AG04450 (cell line): ENCODE results near the gene NRG3. TPM values are rescaled to one million over a fixed set of nuclear protein-coding genes. Genes with fewer than 3 reads are reported as not detected.

Experiments used
- CTCF ChIA-PET: fragments of 300-600, 350-600 bp; formaldehyde crosslinking; extraction: SDS; loops from one replicate; lab custom pipeline; 2022; ENCODE audit warnings: antibody characterized with exemption, inconsistent platforms; lab: Charles Lee
- POLR2A ChIA-PET: fragments of 350-600 bp; formaldehyde crosslinking; extraction: SDS; loops from one replicate; lab custom pipeline; 2021; ENCODE audit warnings: antibody characterized with exemption, inconsistent platforms; lab: Yijun Ruan, JAX
- DNase-seq: peaks from one replicate; pipeline ENCODE4 v3.0.0-alpha.2; 2011; ENCODE audit warnings: low read depth, low spot score
- H3K27ac ChIP-seq: one replicate; pipeline ENCODE4 v1.5.1; 2012; ENCODE audit warnings: low read depth, low read length, control low read depth
- H3K27me3 ChIP-seq: one replicate; pipeline ENCODE4 v1.6.0; 2012; ENCODE audit warnings: low read length; ENCODE audit not compliant: control insufficient read depth, insufficient read depth
- H3K4me3 ChIP-seq: 2 replicates; pipeline ENCODE4 v1.5.1; 2011; ENCODE audit warnings: mild to moderate bottlenecking, low read depth, low read length, control low read depth
- H3K9me3 ChIP-seq: 2 replicates; pipeline ENCODE4 v1.5.1; 2012; ENCODE audit warnings: low read length; ENCODE audit not compliant: control insufficient read depth, insufficient read depth
- CTCF ChIP-seq: IDR thresholded peaks from 2 replicates; pipeline ENCODE4 v1.5.1; 2011; ENCODE audit warnings: low read depth, low read length, control low read depth, inconsistent platforms
- polyA plus RNA-seq: library from polyadenylated mRNA; depleted of rRNA; stranded (reverse); fragments of >200 nt; gene quantifications from 2 replicates; pipeline ENCODE4 v1.2.3, GENCODE V29; 2011

The NRG3 gene
- polyA plus RNA-seq, 1 experiment = not detected

DNA sequence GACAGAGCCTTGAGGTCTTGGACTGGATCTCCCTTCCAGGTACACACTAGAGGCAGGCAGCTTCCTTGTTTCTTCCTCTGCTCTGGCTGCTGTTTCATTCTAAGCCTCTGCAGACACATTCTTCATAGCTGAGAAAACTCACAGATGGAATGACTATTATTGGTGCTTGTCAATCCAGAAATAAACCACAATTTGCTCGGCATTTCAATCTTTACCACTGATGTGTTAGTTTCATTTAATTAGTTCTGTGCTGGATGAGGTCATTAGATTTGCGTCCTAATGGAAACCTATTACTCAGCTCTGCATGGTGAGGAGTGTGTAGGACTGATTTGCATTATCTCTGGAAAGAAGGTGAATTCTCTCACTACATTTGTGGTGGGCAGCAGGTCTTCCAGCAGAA, 392.5 kb downstream of the NRG3 start:
- no peak overlapping the region for H3K4me3 ChIP-seq
- H3K9me3 ChIP-seq = peaks cover 3% of the 10 kb centered on the region; the same call in 1 of the 2 replicates
- ChIA-PET CTCF (no interaction called here), POLR2A (no interaction called here)
- no peaks in the 10 kb centered on the region for H3K27me3 ChIP-seq
- DNase-seq = no peak
- no peak overlapping the region for H3K27ac ChIP-seq
- no peak for TF ChIP-seq CTCF

GRCh38 chr10:82267960-82268359, 393.0 kb downstream of the NRG3 start:
- Histone ChIP-seq H3K27ac (no peak overlapping the region), H3K27me3 (no peaks in the 10 kb centered on the region), H3K9me3 (peaks cover 3% of the 10 kb centered on the region; the same call in 1 of the 2 replicates), H3K4me3 (no peak overlapping the region)
- ChIA-PET POLR2A (no interaction called here), CTCF (no interaction called here)
- DNase-seq = no peak
- no peak for TF ChIP-seq CTCF

GRCh38 chr10:82277591-82277990, 402.6 kb downstream of the NRG3 start:
- peaks cover 10% of the 10 kb centered on the region; the same call in 1 of the 2 replicates for H3K9me3 ChIP-seq
- ChIA-PET CTCF (no interaction called here), POLR2A (no interaction called here)
- no peak overlapping the region for H3K4me3 ChIP-seq
- no peak overlapping the region for H3K27ac ChIP-seq
- H3K27me3 ChIP-seq = no peaks in the 10 kb centered on the region
- no peak for DNase-seq
- no peak for TF ChIP-seq CTCF

DNA sequence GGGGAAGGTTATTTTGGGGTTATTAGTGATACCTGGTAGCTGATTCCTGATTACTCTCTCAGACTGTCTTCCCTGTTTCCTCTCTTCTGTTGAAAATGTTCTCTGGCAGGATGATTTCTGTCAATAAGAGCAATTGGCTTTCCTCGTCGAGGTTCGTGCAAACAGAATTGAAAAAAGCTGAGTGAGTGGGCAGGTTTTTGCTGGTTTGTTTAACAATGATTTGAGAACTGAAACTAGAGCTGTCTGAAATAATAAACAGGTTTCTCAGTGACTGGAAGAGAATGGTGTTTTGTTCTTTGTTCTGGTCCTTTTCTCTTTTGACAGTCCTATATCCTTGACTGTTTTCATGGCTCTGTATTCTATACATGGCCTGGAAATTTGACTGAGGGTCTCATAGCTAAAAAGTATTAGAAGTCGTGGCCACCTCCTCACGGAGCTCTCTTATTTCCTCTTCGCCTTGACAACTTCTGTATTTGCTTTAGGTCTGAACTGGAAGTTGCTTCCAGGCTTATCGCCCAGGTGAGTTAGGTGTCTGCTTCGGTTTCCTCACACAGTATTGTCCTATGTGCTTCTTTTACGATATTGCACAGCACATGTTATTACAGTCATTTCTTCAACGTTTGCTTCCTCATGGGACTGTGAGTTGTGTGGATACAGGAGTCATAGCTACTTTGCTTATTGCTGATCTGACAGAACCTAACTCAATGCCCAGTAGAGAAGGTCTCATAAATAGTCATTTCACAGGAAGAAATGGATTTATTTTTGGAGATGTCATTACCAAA, 403.6 kb downstream of the NRG3 start:
- Histone ChIP-seq H3K27ac (no peak overlapping the region), H3K9me3 (peaks cover 14% of the 10 kb centered on the region; the same call in 1 of the 2 replicates), H3K4me3 (no peak overlapping the region), H3K27me3 (no peaks in the 10 kb centered on the region)
- ChIA-PET CTCF (no interaction called here), POLR2A (no interaction called here)
- no peak for TF ChIP-seq CTCF
- no peak for DNase-seq

DNA sequence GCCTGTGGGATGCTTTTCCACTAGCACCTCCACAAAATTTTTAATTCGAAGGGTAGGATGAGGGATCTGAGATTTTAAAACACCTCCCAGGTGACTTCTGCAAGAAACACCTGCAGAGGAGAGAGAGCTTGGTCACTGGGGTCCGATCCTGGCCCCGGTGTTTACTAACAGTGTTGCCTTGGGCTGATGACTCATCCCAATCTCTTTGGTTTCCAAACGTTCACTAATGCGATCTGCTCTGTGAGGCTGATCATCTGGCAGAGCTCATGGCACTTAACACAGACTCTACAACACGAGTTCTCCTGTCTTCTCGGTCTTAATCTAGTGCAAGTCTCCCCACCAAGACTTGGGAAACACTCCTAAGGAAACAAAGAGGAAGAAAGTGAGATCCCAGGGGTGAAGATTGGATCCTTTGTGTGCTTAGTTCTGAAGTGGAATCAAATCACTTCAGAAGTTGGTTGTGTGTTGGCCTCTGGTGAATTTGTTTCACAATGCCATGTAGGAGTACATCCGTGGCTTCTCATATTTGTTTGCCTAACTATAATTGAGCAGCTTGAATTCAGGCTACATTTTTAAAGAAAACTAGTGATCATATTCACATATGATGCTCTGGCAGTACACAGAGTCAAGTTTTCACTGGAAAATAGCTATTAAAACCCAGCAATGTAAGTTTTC, 407.9 kb downstream of the NRG3 start:
- H3K27me3 ChIP-seq = no peaks in the 10 kb centered on the region
- no peak for DNase-seq
- ChIA-PET CTCF (no interaction called here), POLR2A (no interaction called here)
- no peak for TF ChIP-seq CTCF
- peaks cover 24% of the 10 kb centered on the region for H3K9me3 ChIP-seq
- H3K4me3 ChIP-seq = no peak overlapping the region
- no peak overlapping the region for H3K27ac ChIP-seq
